NT2/D1 (cell line): Measurements from ENCODE around the gene CDC14B.
"Not testable (repeated sequence)": the region's sequence is repeated elsewhere in the genome, so short reads cannot be mapped to it uniquely, and the experiment has no call there.

Experiments used
- DNase-seq: peaks from one replicate; pipeline ENCODE4 v3.0.0-alpha.2; 2011; ENCODE audit warnings: low read depth, low spot score
- H3K27me3 ChIP-seq: 2 replicates; pipeline ENCODE4 v1.6.0; 2011; ENCODE audit warnings: mild to moderate bottlenecking; ENCODE audit not compliant: insufficient read length, insufficient read depth
- H3K36me3 ChIP-seq: 2 replicates; pipeline ENCODE4 v1.6.1; 2011; ENCODE audit warnings: mild to moderate bottlenecking, low read length, mixed read lengths; ENCODE audit not compliant: insufficient read depth, insufficient read length
- H3K4me1 ChIP-seq: 2 replicates; pipeline ENCODE4 v1.5.1; 2011; ENCODE audit not compliant: insufficient read depth, insufficient read length
- H3K4me3 ChIP-seq: 2 replicates; pipeline ENCODE4 v1.5.1; 2011; ENCODE audit warnings: low read depth; ENCODE audit not compliant: insufficient read length
- H3K9ac ChIP-seq: 2 replicates; pipeline ENCODE4 v1.6.0; 2011; ENCODE audit warnings: low read depth; ENCODE audit not compliant: insufficient read length
- H3K9me3 ChIP-seq: 2 replicates; pipeline ENCODE4 v1.5.1; 2011; ENCODE audit warnings: mild to moderate bottlenecking, low read length; ENCODE audit not compliant: insufficient read depth
- SUZ12 ChIP-seq: IDR thresholded peaks from 2 replicates; pipeline ENCODE4 v1.6.1; 2011; ENCODE audit not compliant: insufficient read length, insufficient read depth; ENCODE audit errors: extremely low read depth
- YY1 ChIP-seq: IDR thresholded peaks from 2 replicates; pipeline ENCODE4 v1.6.1; 2011; ENCODE audit not compliant: insufficient read length, insufficient read depth
- ZNF274 ChIP-seq: IDR thresholded peaks from 2 replicates; pipeline ENCODE4 v1.6.1; 2011; ENCODE audit warnings: mild to moderate bottlenecking, low read depth, low read length

CDC14B gene

GRCh38 chr9:96644137-96644536, 24.5 kb upstream of the CDC14B start:
- DNase-seq: no peak
- no peaks in the 10 kb centered on the region for H3K9me3 ChIP-seq
- H3K9ac ChIP-seq: no peak overlapping the region
- no peak for TF ChIP-seq ZNF274
- no peak for TF ChIP-seq YY1
- no peak for TF ChIP-seq SUZ12
- H3K36me3 ChIP-seq: peaks cover 42% of the 10 kb centered on the region
- H3K4me3 ChIP-seq: no peak overlapping the region
- no peaks in the 10 kb centered on the region for H3K4me1 ChIP-seq
- H3K27me3 ChIP-seq: no peaks in the 10 kb centered on the region

GRCh38 chr9:96641514-96641913, 21.9 kb upstream of the CDC14B start:
- H3K36me3 ChIP-seq: peaks cover 29% of the 10 kb centered on the region
- TF ChIP-seq SUZ12: no peak
- no peak for TF ChIP-seq YY1
- TF ChIP-seq ZNF274: no peak
- H3K4me1 ChIP-seq: no peaks in the 10 kb centered on the region
- no peaks in the 10 kb centered on the region for H3K9me3 ChIP-seq
- no peak for DNase-seq
- no peak overlapping the region for H3K9ac ChIP-seq
- H3K4me3 ChIP-seq: no peak overlapping the region
- no peaks in the 10 kb centered on the region for H3K27me3 ChIP-seq

- DNase-seq: no peak
- no peak for TF ChIP-seq YY1
- no peak for TF ChIP-seq SUZ12
- TF ChIP-seq ZNF274: no peak
- H3K4me1 ChIP-seq: no peaks in the 10 kb centered on the region
- no peak overlapping the region for H3K4me3 ChIP-seq
- peaks cover 12% of the 10 kb centered on the region for H3K36me3 ChIP-seq
- H3K9ac ChIP-seq: no peak overlapping the region
- no peaks in the 10 kb centered on the region for H3K9me3 ChIP-seq
- H3K27me3 ChIP-seq: no peaks in the 10 kb centered on the region
Observed at GRCh38 chr9:96638606-96639364, 19.1 kb upstream of the CDC14B start.

- DNase-seq: no peak
- H3K4me3 ChIP-seq: no peak overlapping the region
- H3K36me3 ChIP-seq: peaks cover 5% of the 10 kb centered on the region
- no peak overlapping the region for H3K9ac ChIP-seq
- H3K9me3 ChIP-seq: no peaks in the 10 kb centered on the region
- TF ChIP-seq YY1: no peak
- no peak for TF ChIP-seq SUZ12
- no peak for TF ChIP-seq ZNF274
- no peaks in the 10 kb centered on the region for H3K4me1 ChIP-seq
- H3K27me3 ChIP-seq: no peaks in the 10 kb centered on the region
Observed at GRCh38 chr9:96636368-96636767, 16.7 kb upstream of the CDC14B start.

GRCh38 chr9:96633579-96633978, 13.9 kb upstream of the CDC14B start:
- not testable (repeated sequence) for H3K9ac ChIP-seq, H3K4me3 ChIP-seq, H3K4me1 ChIP-seq, H3K27me3 ChIP-seq, H3K9me3 ChIP-seq, DNase-seq, H3K36me3 ChIP-seq

GRCh38 chr9:96626912-96627311, 7.3 kb upstream of the CDC14B start:
- H3K9me3 ChIP-seq: no peaks in the 10 kb centered on the region
- no peaks in the 10 kb centered on the region for H3K27me3 ChIP-seq
- no peak overlapping the region for H3K4me3 ChIP-seq
- TF ChIP-seq SUZ12: no peak
- no peak for TF ChIP-seq YY1
- TF ChIP-seq ZNF274: no peak
- no peak for DNase-seq
- H3K9ac ChIP-seq: no peak overlapping the region
- H3K36me3 ChIP-seq: no peaks in the 10 kb centered on the region
- H3K4me1 ChIP-seq: no peaks in the 10 kb centered on the region

GRCh38 chr9:96621618-96622017, 2.0 kb upstream of the CDC14B start:
- no peaks in the 10 kb centered on the region for H3K9me3 ChIP-seq
- peaks cover 6% of the 10 kb centered on the region for H3K4me1 ChIP-seq
- H3K9ac ChIP-seq: no peak overlapping the region
- DNase-seq: no peak
- no peaks in the 10 kb centered on the region for H3K36me3 ChIP-seq
- H3K27me3 ChIP-seq: peaks cover 25% of the 10 kb centered on the region
- TF ChIP-seq SUZ12 (no peak), ZNF274 (no peak), YY1 (no peak)
- H3K4me3 ChIP-seq: no peak overlapping the region
